Endothelial cell (in vitro differentiated cells): ENCODE results near the gene RFC2. TPM values are rescaled to one million over a fixed set of nuclear protein-coding genes. Genes with fewer than 3 reads are reported as not detected.
A peak's percentile ranks its signal among the peaks of the same experiment; 100 is the strongest.

Experiments used
- DNase-seq: peaks from one replicate; pipeline ENCODE4 v3.0.0; 2021; ENCODE audit warnings: low spot score
- H3K27ac Mint-ChIP-seq: one replicate; pipeline ENCODE4 v1.8.0; 2021; ENCODE audit warnings: mixed read lengths, inconsistent platforms; ENCODE audit not compliant: unreplicated experiment
- H3K27me3 Mint-ChIP-seq: one replicate; pipeline ENCODE4 v1.8.0; 2021; ENCODE audit warnings: mild to moderate bottlenecking, moderate library complexity, mixed read lengths, inconsistent platforms; ENCODE audit not compliant: unreplicated experiment
- H3K36me3 Mint-ChIP-seq: one replicate; pipeline ENCODE4 v1.8.0; 2021; ENCODE audit warnings: mild to moderate bottlenecking, low read depth, mixed read lengths, inconsistent platforms; ENCODE audit not compliant: unreplicated experiment
- H3K4me1 Mint-ChIP-seq: one replicate; pipeline ENCODE4 v1.8.0; 2021; ENCODE audit warnings: mild to moderate bottlenecking, mixed read lengths, inconsistent platforms; ENCODE audit not compliant: unreplicated experiment
- H3K4me3 Mint-ChIP-seq: one replicate; pipeline ENCODE4 v1.8.0; 2021; ENCODE audit warnings: mild to moderate bottlenecking, mixed read lengths, inconsistent platforms; ENCODE audit not compliant: unreplicated experiment
- H3K9me3 Mint-ChIP-seq: one replicate; pipeline ENCODE4 v1.8.0; 2021; ENCODE audit warnings: mixed read lengths, inconsistent platforms; ENCODE audit not compliant: unreplicated experiment
- total RNA-seq: library from RNA; stranded (reverse); fragmentation: NEBNext Ultra II Directional; extraction: Animal tissue kit (Norgen Biotek cat#: 25700); gene quantifications from one replicate; pipeline ENCODE4 v1.2.1, GENCODE V29; 2021; ENCODE audit not compliant: unreplicated experiment
- TF ChIP-seq, protein P1 (sequence below): fragments of 200-600 bp; sonication (generic); IDR thresholded peaks from one replicate; pipeline ENCODE4 v1.5.0; 2021; ENCODE audit warnings: antibody characterized with exemption; ENCODE audit not compliant: unreplicated experiment

RFC2 gene
- total RNA-seq, 1 donor from 2014 or later, result 38.8 TPM

DNA sequence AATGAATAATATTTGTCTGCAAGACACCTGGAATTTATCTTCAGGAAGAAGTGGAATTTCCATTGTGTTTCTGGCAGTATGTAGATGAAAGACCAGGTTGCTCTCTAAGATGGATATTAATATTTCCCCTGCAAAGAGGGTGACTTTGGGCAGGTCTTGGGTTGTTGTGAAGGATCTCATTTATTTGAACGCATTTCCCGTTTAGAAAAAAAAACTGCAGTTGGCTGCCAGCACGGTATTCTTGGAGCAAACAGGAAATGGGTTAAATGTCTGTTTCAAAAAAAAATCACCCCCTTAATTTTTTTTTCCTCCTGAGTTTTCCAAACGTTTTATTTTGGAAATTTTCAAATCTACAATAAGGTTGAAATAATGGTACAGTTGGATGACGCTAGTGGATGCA, 68.6 kb downstream of the RFC2 start:
- H3K4me3 Mint-ChIP-seq, result no peak overlapping the region
- DNase-seq, result no peak
- H3K4me1 Mint-ChIP-seq, result peaks cover 54% of the 10 kb centered on the region
- TF ChIP-seq, protein P1, sequence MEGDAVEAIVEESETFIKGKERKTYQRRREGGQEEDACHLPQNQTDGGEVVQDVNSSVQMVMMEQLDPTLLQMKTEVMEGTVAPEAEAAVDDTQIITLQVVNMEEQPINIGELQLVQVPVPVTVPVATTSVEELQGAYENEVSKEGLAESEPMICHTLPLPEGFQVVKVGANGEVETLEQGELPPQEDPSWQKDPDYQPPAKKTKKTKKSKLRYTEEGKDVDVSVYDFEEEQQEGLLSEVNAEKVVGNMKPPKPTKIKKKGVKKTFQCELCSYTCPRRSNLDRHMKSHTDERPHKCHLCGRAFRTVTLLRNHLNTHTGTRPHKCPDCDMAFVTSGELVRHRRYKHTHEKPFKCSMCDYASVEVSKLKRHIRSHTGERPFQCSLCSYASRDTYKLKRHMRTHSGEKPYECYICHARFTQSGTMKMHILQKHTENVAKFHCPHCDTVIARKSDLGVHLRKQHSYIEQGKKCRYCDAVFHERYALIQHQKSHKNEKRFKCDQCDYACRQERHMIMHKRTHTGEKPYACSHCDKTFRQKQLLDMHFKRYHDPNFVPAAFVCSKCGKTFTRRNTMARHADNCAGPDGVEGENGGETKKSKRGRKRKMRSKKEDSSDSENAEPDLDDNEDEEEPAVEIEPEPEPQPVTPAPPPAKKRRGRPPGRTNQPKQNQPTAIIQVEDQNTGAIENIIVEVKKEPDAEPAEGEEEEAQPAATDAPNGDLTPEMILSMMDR, result no peak
- peaks cover 32% of the 10 kb centered on the region for H3K36me3 Mint-ChIP-seq
- peaks cover 2% of the 10 kb centered on the region for H3K27me3 Mint-ChIP-seq
- H3K9me3 Mint-ChIP-seq, result no peaks in the 10 kb centered on the region
- peak overlapping the region; percentile 86 for H3K27ac Mint-ChIP-seq

- peaks cover 2% of the 10 kb centered on the region for H3K27me3 Mint-ChIP-seq
- TF ChIP-seq, protein P1, result no peak
- H3K4me3 Mint-ChIP-seq, result no peak overlapping the region
- DNase-seq, result no peak
- H3K36me3 Mint-ChIP-seq, result peaks cover 32% of the 10 kb centered on the region
- peaks cover 54% of the 10 kb centered on the region for H3K4me1 Mint-ChIP-seq
- no peaks in the 10 kb centered on the region for H3K9me3 Mint-ChIP-seq
- no peak overlapping the region for H3K27ac Mint-ChIP-seq
These were observed 69.2 kb downstream of the RFC2 start for GRCh38 chr7:74185016-74185415.

DNA sequence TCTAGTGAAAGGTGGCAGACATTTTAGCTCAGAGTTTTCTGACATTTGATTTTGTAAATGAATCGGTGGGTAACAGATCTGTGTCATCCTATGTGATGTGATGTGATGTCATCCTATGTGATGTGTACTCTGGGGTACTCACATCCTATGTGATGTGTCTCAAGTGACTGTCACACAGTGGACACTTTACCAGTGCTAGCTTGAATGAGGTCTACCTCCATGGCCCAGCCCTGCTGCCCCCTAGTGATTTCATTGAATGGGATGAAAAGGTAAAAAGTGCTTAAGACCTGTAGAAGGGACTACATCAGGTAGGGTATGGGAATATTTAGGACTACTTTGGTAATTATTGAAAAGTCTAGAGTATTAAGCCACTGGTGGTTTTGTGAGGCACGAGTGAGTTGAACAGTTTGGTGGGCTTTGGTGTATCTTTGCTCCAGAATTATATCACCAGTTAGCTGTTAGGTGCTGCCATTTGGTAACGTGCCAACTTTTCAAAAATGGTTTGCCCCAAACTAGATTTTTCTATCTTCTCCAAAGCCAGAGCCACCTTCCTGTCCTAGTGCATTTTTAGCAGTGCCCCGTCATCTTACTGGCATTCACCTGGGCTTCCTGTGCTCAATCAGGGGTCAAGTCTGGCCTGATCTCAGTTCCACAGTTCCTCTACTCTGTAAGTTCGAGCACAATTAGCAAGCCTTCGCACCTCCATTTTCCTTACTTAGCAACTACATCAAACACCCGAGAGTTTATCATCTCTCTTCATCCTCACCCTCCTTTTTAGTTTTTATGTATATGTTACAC, 70.3 kb downstream of the RFC2 start:
- H3K4me3 Mint-ChIP-seq, result no peak overlapping the region
- no peak for DNase-seq
- no peaks in the 10 kb centered on the region for H3K9me3 Mint-ChIP-seq
- H3K27ac Mint-ChIP-seq, result peak overlapping the region; percentile 25
- TF ChIP-seq, protein P1, result no peak
- peaks cover 2% of the 10 kb centered on the region for H3K27me3 Mint-ChIP-seq
- H3K36me3 Mint-ChIP-seq, result peaks cover 26% of the 10 kb centered on the region
- H3K4me1 Mint-ChIP-seq, result peaks cover 55% of the 10 kb centered on the region

GRCh38 chr7:74183142-74183541, 71.1 kb downstream of the RFC2 start:
- Mint-ChIP-seq H3K36me3 (peaks cover 22% of the 10 kb centered on the region), H3K27me3 (peaks cover 2% of the 10 kb centered on the region), H3K27ac (no peak overlapping the region), H3K4me1 (peaks cover 50% of the 10 kb centered on the region), H3K9me3 (no peaks in the 10 kb centered on the region), H3K4me3 (no peak overlapping the region)
- TF ChIP-seq, protein P1, result no peak
- no peak for DNase-seq

GRCh38 chr7:74182453-74183090, 71.6 kb downstream of the RFC2 start:
- H3K36me3 Mint-ChIP-seq, result peaks cover 17% of the 10 kb centered on the region
- peak overlapping the region; percentile 51 for H3K27ac Mint-ChIP-seq
- H3K9me3 Mint-ChIP-seq, result no peaks in the 10 kb centered on the region
- H3K4me1 Mint-ChIP-seq, result peaks cover 50% of the 10 kb centered on the region
- peaks cover 2% of the 10 kb centered on the region for H3K27me3 Mint-ChIP-seq
- H3K4me3 Mint-ChIP-seq, result no peak overlapping the region
- no peak for DNase-seq
- TF ChIP-seq, protein P1, result no peak
